PC-3 (cell line): ENCODE data around the gene IFNGR2. TPM values are rescaled to one million over a fixed set of nuclear protein-coding genes. Genes with fewer than 3 reads are reported as not detected.

Source experiments
- ATAC-seq: fragments of 200-7000 bp; cut with Tn5 transposase; 2 replicates; pipeline ENCODE4 v1.9.1; 2020; ENCODE audit warnings: mild to moderate bottlenecking, moderate library complexity
- BruUV-seq: library from RNA; stranded (reverse); fragments of 400-500 nt; replicated peaks from 2 replicates; lab custom pipeline; 2021; lab: Mats Ljungman, UMichigan
- CTCF ChIA-PET: fragments of 300-600 bp; sonication (Branson Sonifier 250); formaldehyde crosslinking; loops from one replicate; lab custom pipeline; 2022; ENCODE audit warnings: antibody characterized with exemption; lab: Charles Lee
- POLR2A ChIA-PET: fragments of 300-600 bp; sonication (Branson Sonifier 250); formaldehyde crosslinking; loops from one replicate; lab custom pipeline; 2022; ENCODE audit warnings: antibody characterized with exemption; ENCODE audit not compliant: unreplicated experiment; lab: Charles Lee
- DNase-seq: peaks from one replicate; pipeline ENCODE4 v3.0.0-alpha.2; 2015
- H2AFZ ChIP-seq: fragments of 300-600 bp; sonication (generic); 2 replicates; pipeline ENCODE4 v1.6.0; 2016; ENCODE audit warnings: antibody characterized with exemption, low read length
- H3F3A ChIP-seq: fragments of 300-600 bp; sonication (generic); one replicate; pipeline ENCODE4 v1.6.0; 2017; ENCODE audit warnings: antibody characterized with exemption, low read length, control low read depth, mild to moderate bottlenecking; ENCODE audit not compliant: unreplicated experiment
- H3K27ac ChIP-seq: fragments of 300-600 bp; sonication (generic); 2 replicates; pipeline ENCODE4 v1.5.1; 2016; ENCODE audit warnings: mild to moderate bottlenecking, low read length
- H3K27me3 ChIP-seq: fragments of 300-600 bp; sonication (generic); 2 replicates; pipeline ENCODE4 v1.6.1; 2016; ENCODE audit warnings: low read length, mixed read lengths
- H3K36me3 ChIP-seq: fragments of 300-600 bp; sonication (generic); 2 replicates; pipeline ENCODE4 v1.6.1; 2016; ENCODE audit warnings: low read depth, mixed run types, low read length, mixed read lengths
- H3K4me1 ChIP-seq: fragments of 300-600 bp; sonication (generic); 2 replicates; pipeline ENCODE4 v1.5.1; 2016; ENCODE audit warnings: low read length; ENCODE audit not compliant: insufficient read depth
- H3K4me2 ChIP-seq: fragments of 300-600 bp; sonication (generic); 2 replicates; pipeline ENCODE4 v1.6.0; 2016; ENCODE audit warnings: low read length
- H3K4me3 ChIP-seq: fragments of 300-600 bp; sonication (generic); 2 replicates; pipeline ENCODE4 v1.5.1; 2016; ENCODE audit warnings: mild to moderate bottlenecking, low read length, mixed read lengths
- H3K79me2 ChIP-seq: fragments of 300-600 bp; sonication (generic); 2 replicates; pipeline ENCODE4 v1.6.1; 2017; ENCODE audit warnings: low read length, mixed read lengths
- H3K9ac ChIP-seq: fragments of 300-600 bp; sonication (generic); 2 replicates; pipeline ENCODE4 v1.6.0; 2016; ENCODE audit warnings: mild to moderate bottlenecking, low read length
- H3K9me2 ChIP-seq: fragments of 300-600 bp; sonication (generic); replicated peaks from 2 replicates; pipeline ENCODE4 v1.6.1; 2016; ENCODE audit warnings: mixed run types, low read length, mixed read lengths
- H3K9me3 ChIP-seq: fragments of 300-600 bp; sonication (generic); 2 replicates; pipeline ENCODE4 v1.6.1; 2016; ENCODE audit warnings: low read length, mixed read lengths
- H4K20me1 ChIP-seq: fragments of 300-600 bp; sonication (generic); 2 replicates; pipeline ENCODE4 v1.6.1; 2016; ENCODE audit warnings: low read length, mixed read lengths
- EZH2 ChIP-seq: fragments of 300-600 bp; sonication (generic); IDR thresholded peaks from one replicate; pipeline ENCODE4 v1.6.1; 2017; ENCODE audit warnings: antibody characterized with exemption, mild to moderate bottlenecking, low read length; ENCODE audit not compliant: unreplicated experiment
- EZH2phosphoT487 ChIP-seq: fragments of 300-600 bp; sonication (generic); IDR thresholded peaks from 2 replicates; pipeline ENCODE4 v1.6.1; 2018; ENCODE audit warnings: mild to moderate bottlenecking, antibody characterized with exemption, low read length, borderline replicate concordance
- intact Hi-C: fragments of 100-400 bp; cut with micrococcal nuclease; formaldehyde crosslinking; loops from 2 replicates; pipeline ENCODE4 v1.9.0; 2023
- total RNA-seq: library from RNA; depleted of rRNA; stranded (reverse); fragments of >200 nt; gene quantifications from 2 replicates; pipeline ENCODE4 v1.2.3, GENCODE V29; 2014
- TF ChIP-seq, protein P1 (sequence below): fragments of 300-600 bp; sonication (generic); conservative IDR thresholded peaks from 2 replicates; pipeline ENCODE4 v1.5.1; 2017; ENCODE audit warnings: antibody characterized with exemption, low read depth, mild to moderate bottlenecking, low read length

Gene IFNGR2
- total RNA-seq, 1 experiment from 2014 or later: 37.8 TPM

DNA sequence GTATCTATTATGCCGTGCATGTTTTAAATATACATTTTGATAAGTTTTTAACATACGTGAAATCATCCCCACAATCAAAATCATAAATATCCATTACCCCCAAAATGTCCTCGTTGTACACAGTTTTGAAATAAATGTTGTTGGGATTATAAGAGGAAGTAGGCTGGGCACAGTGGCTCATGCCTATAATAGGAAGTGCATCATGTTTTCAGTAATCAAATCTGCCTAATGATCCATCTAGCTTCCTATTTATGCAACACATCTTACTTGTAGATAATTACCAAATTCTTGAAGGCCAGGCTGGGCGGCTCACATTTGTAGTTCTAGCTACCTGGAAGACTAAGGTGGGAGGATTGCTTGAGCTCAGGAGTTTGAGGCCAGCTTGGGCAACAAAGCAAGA, 15.0 kb upstream of the IFNGR2 start:
- no peak for ATAC-seq
- no peak overlapping the region for H3K9ac ChIP-seq
- H3K4me1 ChIP-seq: peaks cover 7% of the 10 kb centered on the region
- no peak overlapping the region for H3K4me2 ChIP-seq
- no peaks in the 10 kb centered on the region for H3K9me3 ChIP-seq
- H4K20me1 ChIP-seq: no peaks in the 10 kb centered on the region
- intact Hi-C loops: no loop called here
- ChIA-PET POLR2A (interaction anchor here (0.6 kb wide), 1 partner anchor 101 kb away, joined by 9 read pairs; no protein-coding TSS in a partner anchor), CTCF (no interaction called here)
- H3K4me3 ChIP-seq: no peak overlapping the region
- no peaks in the 10 kb centered on the region for H3K27me3 ChIP-seq
- H3F3A ChIP-seq: no peaks in the 10 kb centered on the region
- no peak for DNase-seq
- H3K79me2 ChIP-seq: no peaks in the 10 kb centered on the region
- no peaks in the 10 kb centered on the region for H3K9me2 ChIP-seq
- no peak overlapping the region for H3K27ac ChIP-seq
- no peak overlapping the region for H2AFZ ChIP-seq
- H3K36me3 ChIP-seq: no peaks in the 10 kb centered on the region
- TF ChIP-seq EZH2: no peak
- BruUV-seq: no TSS peak

DNA sequence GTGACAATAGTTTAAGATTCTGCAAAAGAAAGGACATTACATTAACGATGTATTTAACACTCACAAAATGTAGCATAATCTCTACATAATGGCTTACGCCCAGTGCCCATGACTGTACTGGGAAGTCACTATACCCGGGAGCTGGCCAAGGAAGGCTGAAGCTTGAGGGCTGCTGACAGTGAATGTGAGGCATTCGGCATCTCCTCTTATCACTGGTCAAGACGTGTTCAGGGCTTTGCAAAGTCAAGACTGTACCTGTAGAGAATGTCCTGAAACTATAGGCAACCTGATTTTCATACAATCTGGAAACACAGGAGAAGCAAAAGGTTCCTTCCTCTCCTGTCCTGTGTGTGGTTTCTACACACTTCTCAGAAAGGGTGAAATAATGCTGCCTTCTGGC, 12.7 kb upstream of the IFNGR2 start:
- H3K4me1 ChIP-seq: no peaks in the 10 kb centered on the region
- no peak overlapping the region for H3K9ac ChIP-seq
- H3K27me3 ChIP-seq: no peaks in the 10 kb centered on the region
- H3K27ac ChIP-seq: no peak overlapping the region
- TF ChIP-seq EZH2phosphoT487 (no peak), EZH2 (no peak)
- TF ChIP-seq, protein P1, sequence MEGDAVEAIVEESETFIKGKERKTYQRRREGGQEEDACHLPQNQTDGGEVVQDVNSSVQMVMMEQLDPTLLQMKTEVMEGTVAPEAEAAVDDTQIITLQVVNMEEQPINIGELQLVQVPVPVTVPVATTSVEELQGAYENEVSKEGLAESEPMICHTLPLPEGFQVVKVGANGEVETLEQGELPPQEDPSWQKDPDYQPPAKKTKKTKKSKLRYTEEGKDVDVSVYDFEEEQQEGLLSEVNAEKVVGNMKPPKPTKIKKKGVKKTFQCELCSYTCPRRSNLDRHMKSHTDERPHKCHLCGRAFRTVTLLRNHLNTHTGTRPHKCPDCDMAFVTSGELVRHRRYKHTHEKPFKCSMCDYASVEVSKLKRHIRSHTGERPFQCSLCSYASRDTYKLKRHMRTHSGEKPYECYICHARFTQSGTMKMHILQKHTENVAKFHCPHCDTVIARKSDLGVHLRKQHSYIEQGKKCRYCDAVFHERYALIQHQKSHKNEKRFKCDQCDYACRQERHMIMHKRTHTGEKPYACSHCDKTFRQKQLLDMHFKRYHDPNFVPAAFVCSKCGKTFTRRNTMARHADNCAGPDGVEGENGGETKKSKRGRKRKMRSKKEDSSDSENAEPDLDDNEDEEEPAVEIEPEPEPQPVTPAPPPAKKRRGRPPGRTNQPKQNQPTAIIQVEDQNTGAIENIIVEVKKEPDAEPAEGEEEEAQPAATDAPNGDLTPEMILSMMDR: no peak
- ChIA-PET POLR2A (no interaction called here), CTCF (no interaction called here)
- H3K36me3 ChIP-seq: no peaks in the 10 kb centered on the region
- no peaks in the 10 kb centered on the region for H3K9me2 ChIP-seq
- no peaks in the 10 kb centered on the region for H3K9me3 ChIP-seq
- ATAC-seq (no peak), DNase-seq (no peak)
- no peak overlapping the region for H3K4me2 ChIP-seq
- no peak overlapping the region for H3K4me3 ChIP-seq
- no peaks in the 10 kb centered on the region for H3F3A ChIP-seq
- intact Hi-C loops: no loop called here
- no peak overlapping the region for H2AFZ ChIP-seq
- H3K79me2 ChIP-seq: no peaks in the 10 kb centered on the region
- H4K20me1 ChIP-seq: no peaks in the 10 kb centered on the region
- BruUV-seq: no TSS peak

DNA sequence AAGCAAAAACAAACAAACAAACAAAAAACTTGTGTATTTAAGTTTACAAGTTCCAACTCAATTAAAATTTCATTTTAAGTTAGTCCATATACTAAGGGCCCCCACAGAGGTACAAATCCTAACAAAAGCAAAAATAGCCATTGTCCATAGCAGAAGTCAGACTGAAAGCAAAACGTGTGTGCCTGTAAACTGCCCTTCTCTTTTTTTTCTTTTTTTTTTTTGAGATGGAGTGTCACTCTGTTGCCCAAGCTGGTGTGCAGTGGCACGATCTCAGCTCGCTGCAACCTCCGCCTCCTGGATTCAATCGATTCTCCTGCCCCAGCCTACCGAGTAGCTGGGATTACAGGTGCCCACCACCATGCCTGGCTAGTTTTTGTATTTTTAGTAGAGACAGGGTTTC, 11.6 kb upstream of the IFNGR2 start:
- no peaks in the 10 kb centered on the region for H3K9me3 ChIP-seq
- H2AFZ ChIP-seq: no peak overlapping the region
- no peak for TF ChIP-seq EZH2
- TF ChIP-seq, protein P1: no peak
- TF ChIP-seq EZH2phosphoT487: no peak
- intact Hi-C loops: no loop called here
- no peaks in the 10 kb centered on the region for H3K27me3 ChIP-seq
- no peaks in the 10 kb centered on the region for H4K20me1 ChIP-seq
- H3K27ac ChIP-seq: no peak overlapping the region
- no peak overlapping the region for H3K9ac ChIP-seq
- no peaks in the 10 kb centered on the region for H3F3A ChIP-seq
- no TSS peak for BruUV-seq
- no peaks in the 10 kb centered on the region for H3K9me2 ChIP-seq
- POLR2A ChIA-PET: no interaction called here
- H3K36me3 ChIP-seq: no peaks in the 10 kb centered on the region
- no peak for DNase-seq
- H3K79me2 ChIP-seq: no peaks in the 10 kb centered on the region
- CTCF ChIA-PET: no interaction called here
- no peak overlapping the region for H3K4me3 ChIP-seq
- ATAC-seq: no peak
- peaks cover 2% of the 10 kb centered on the region; the same call in 1 of the 2 replicates for H3K4me1 ChIP-seq
- H3K4me2 ChIP-seq: no peak overlapping the region
